ENCODE results near the gene CABCOCO1. TPM values are rescaled to one million over a fixed set of nuclear protein-coding genes. Genes with fewer than 3 reads are reported as not detected.

The CABCOCO1 gene
- total RNA-seq, 2 experiments from 2014 or later, result not detected

GRCh38 chr10:61633665-61634064 is 29.1 kb upstream of the CABCOCO1 start:
- H3K4me3 Mint-ChIP-seq, result no peak overlapping the region
- ATAC-seq, result no peak
- ChIA-PET POLR2A (no interaction called here), CTCF (no interaction called here)
- H3K36me3 Mint-ChIP-seq (ENCODE audit: low read depth), result no peaks in the 10 kb centered on the region
- DNase-seq, result no peak
- TF ChIP-seq CTCF (IDR thresholded peaks at IDR 0.05), result no peak
- no peak overlapping the region for H3K27ac Mint-ChIP-seq
- intact Hi-C loops (cut with micrococcal nuclease), result no loop called here
- H3K4me1 Mint-ChIP-seq (ENCODE audit: low read depth), result no peaks in the 10 kb centered on the region
- peaks cover 1% of the 10 kb centered on the region for H3K27me3 Mint-ChIP-seq
- H3K9me3 Mint-ChIP-seq, result no peaks in the 10 kb centered on the region

- Mint-ChIP-seq H3K4me3 (no peak overlapping the region), H3K4me1 (ENCODE audit: low read depth) (no peaks in the 10 kb centered on the region), H3K9me3 (no peaks in the 10 kb centered on the region), H3K27me3 (peaks cover 1% of the 10 kb centered on the region), H3K27ac (no peak overlapping the region), H3K36me3 (ENCODE audit: low read depth) (no peaks in the 10 kb centered on the region)
- DNase-seq (no peak), ATAC-seq (no peak)
- TF ChIP-seq CTCF (IDR thresholded peaks at IDR 0.05), result no peak
- ChIA-PET POLR2A (no interaction called here), CTCF (no interaction called here)
- intact Hi-C loops (cut with micrococcal nuclease), result no loop called here
Observed at GRCh38 chr10:61634746-61635145, 28.0 kb upstream of the CABCOCO1 start.

GRCh38 chr10:61635471-61635870 is 27.3 kb upstream of the CABCOCO1 start:
- Mint-ChIP-seq H3K27ac (no peak overlapping the region), H3K4me3 (no peak overlapping the region), H3K4me1 (ENCODE audit: low read depth) (no peaks in the 10 kb centered on the region), H3K9me3 (no peaks in the 10 kb centered on the region), H3K36me3 (ENCODE audit: low read depth) (no peaks in the 10 kb centered on the region), H3K27me3 (peaks cover 1% of the 10 kb centered on the region)
- ChIA-PET CTCF (no interaction called here), POLR2A (no interaction called here)
- DNase-seq (no peak), ATAC-seq (no peak)
- intact Hi-C loops (cut with micrococcal nuclease), result no loop called here
- TF ChIP-seq CTCF (IDR thresholded peaks at IDR 0.05), result no peak

GRCh38 chr10:61635932-61636331 is 26.8 kb upstream of the CABCOCO1 start:
- Mint-ChIP-seq H3K4me1 (ENCODE audit: low read depth) (no peaks in the 10 kb centered on the region), H3K36me3 (ENCODE audit: low read depth) (no peaks in the 10 kb centered on the region), H3K9me3 (no peaks in the 10 kb centered on the region), H3K4me3 (no peak overlapping the region), H3K27me3 (peaks cover 1% of the 10 kb centered on the region), H3K27ac (no peak overlapping the region)
- no peak for TF ChIP-seq CTCF (IDR thresholded peaks at IDR 0.05)
- intact Hi-C loops (cut with micrococcal nuclease), result no loop called here
- ChIA-PET POLR2A (no interaction called here), CTCF (no interaction called here)
- no peak for ATAC-seq
- no peak for DNase-seq

- intact Hi-C loops (cut with micrococcal nuclease), result loop anchor here (10.0 kb wide), 1 partner anchor 65 kb away; no protein-coding TSS in a partner anchor
- DNase-seq, result no peak
- Mint-ChIP-seq H3K27ac (no peak overlapping the region), H3K36me3 (ENCODE audit: low read depth) (no peaks in the 10 kb centered on the region), H3K27me3 (no peaks in the 10 kb centered on the region), H3K4me3 (no peak overlapping the region), H3K9me3 (no peaks in the 10 kb centered on the region), H3K4me1 (ENCODE audit: low read depth) (no peaks in the 10 kb centered on the region)
- no peak for TF ChIP-seq CTCF (IDR thresholded peaks at IDR 0.05)
- ATAC-seq, result no peak
- CTCF ChIA-PET, result no interaction called here
- POLR2A ChIA-PET, result no interaction called here
Observed at GRCh38 chr10:61639952-61640351, 22.8 kb upstream of the CABCOCO1 start.

Data from activated CD8-positive, alpha-beta T cell treated with anti-CD3 and anti-CD28 coated beads for 36 hours (primary cell).